HG03103 (cell line): Measurements from ENCODE around the gene ANTKMT.
"Not testable (repeated sequence)": the region's sequence is repeated elsewhere in the genome, so short reads cannot be mapped to it uniquely, and the experiment has no call there.

Experiments
- ATAC-seq: cut with Tn5 transposase; IDR thresholded peaks from one replicate; pipeline ENCODE4 v1.9.1; 2021; ENCODE audit warnings: low read depth; ENCODE audit not compliant: unreplicated experiment

Gene ANTKMT

GRCh38 chr16:740459-740763 is 19.5 kb downstream of the ANTKMT start:
- ATAC-seq: no peak

GRCh38 chr16:740764-741505 is 20.0 kb downstream of the ANTKMT start, which contains the start of gene CIAO3:
TSS of gene CIAO3 (minus strand) at chr16:740997. CDS start at chr16:740985, 12 bp downstream.
- ATAC-seq: peak; percentile 54

DNA sequence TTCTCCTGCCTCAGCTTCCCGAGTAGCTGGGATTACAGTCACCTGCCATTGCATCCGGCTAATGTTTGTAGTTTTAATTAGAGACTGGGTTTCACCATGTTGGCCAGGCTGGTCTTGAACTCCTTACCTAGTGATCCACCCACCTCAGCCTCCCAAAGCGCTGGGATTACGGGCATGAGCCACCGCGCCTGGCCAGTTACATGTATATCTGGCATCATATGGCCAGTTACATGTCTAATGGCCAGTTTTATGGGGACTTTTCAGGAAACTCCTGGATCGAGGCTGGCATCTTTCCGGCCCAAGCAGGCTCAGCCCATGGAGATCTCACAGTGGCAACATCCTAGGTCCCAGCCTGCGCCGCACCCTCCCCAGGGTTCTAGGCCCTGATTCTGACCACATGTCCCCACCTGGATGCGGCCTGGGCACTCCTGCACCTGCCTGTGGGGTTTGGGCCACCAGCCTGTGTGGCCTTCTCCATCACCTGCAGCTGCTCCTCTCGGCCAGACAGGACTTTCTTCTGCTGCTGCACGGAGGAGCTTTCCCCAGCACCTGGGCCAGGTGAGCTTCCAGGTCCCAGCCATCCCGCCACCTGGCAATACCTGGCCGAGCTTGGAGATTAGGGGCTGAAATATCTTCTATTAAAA is 21.2 kb downstream of the ANTKMT start:
- no peak for ATAC-seq

GRCh38 chr16:742894-743293 is 21.9 kb downstream of the ANTKMT start:
- ATAC-seq: not testable (repeated sequence)

DNA sequence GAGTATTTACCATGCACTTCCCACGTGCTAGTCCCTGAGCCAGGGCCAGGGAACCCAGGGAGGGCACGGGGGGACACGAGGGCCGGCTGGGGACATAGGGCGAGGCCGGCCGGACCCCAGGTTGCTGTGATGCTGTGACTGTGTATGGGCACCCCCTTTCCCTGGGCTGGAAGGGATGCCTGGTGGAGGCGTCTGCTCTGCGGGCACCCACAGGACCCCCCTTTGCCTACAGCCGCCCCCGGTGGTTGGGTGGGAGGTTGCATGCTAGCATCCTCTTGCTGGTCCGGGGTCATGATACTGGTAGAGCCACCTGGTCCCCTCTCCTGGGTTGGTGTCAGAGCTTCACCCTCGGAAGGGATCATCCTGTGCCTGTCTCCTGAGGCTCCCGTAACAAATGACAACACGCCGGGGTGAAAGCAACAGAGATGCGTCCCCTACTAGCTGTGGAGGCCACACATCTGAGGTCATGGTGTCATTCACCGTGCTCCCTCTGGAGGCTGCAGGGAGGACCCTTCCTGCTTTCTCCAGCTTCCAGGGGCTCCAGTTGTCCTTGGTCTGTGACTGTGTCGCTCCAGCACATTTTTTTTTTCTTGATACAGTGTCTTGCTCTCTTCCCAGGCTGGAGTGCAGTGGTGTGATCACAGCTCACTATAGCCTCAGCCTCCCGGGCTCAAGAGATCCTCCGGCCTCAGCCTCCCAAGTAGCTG is 23.0 kb downstream of the ANTKMT start:
- no peak for ATAC-seq

GRCh38 chr16:745739-746138 is 24.8 kb downstream of the ANTKMT start:
- no peak for ATAC-seq

DNA sequence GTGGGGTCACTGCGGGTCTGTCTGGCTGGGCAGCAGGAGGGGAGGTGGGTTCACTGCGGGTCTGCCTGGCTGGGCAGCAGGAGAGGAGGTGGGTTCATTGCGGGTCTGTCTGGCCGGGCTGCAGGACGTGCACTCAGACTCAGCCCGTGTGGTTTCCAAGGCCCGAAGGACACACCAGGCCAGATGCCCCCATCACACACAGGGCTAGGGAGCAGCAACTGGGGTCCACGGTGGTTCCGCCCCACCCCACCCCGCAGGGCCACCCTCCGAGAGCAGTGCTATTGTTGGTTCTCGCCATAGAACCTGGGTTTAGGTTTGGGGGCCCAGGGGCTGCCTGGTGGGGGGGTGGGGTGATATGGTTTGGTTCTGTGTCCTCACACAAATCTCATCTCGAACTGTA is 25.7 kb downstream of the ANTKMT start:
- no peak for ATAC-seq

DNA sequence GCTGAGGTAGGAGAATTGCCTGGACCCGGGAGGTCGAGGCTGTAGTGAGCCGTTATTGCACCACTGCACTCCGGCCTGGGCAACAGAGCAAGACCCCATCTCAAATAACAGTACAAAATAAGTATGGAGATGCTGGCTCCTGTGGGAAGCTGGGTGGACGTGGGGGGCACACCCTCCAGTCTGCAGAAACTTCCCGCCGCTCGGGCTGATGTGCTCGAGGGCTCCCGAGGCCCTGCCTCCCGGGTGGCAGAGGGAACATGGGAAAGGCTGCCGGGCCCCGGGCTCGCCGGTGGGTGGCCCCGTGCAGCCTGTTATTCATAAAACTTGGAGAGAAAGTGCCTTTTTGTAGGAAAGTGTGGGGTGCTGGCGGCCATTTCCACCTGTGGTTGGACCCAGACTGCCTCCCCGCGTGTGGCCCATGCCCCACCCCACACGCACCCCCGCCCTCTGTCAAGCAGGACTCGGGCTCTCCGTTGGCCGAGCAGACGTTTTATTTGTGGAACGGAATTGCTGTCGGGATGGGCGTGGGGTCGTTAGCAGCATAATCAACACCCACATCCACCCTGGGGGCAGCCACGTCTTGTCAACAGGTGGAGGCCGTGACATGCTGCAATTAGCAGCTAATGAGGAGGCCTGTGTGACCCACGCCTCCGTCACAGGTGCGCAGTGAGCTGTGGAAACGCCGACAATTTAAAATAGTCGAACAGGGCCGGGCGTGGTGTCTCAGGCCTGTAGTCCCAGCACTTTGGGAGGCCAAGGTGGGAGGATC is 27.2 kb downstream of the ANTKMT start:
- no peak for ATAC-seq

DNA sequence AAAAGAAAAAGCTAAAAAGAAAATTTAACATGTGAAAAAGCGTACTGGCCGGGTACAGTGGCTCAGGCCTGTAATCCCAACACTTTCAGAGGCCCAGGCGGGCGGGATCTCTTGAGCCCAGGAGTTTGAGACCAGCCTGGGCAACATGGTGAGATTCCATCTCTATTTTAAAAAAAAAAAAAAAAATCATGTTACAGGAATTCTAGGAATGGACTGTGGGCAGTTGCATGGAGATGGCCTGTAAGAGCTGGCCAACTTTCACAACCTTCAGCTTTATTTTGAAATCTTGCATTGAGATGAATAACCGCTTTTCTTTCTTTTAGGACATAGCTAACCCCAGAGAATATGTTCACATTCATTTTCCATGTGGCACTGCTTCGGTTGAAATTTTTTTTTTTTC is 28.1 kb downstream of the ANTKMT start:
- ATAC-seq: no peak

GRCh38 chr16:750485-750884 is 29.5 kb downstream of the ANTKMT start:
- ATAC-seq: no peak

DNA sequence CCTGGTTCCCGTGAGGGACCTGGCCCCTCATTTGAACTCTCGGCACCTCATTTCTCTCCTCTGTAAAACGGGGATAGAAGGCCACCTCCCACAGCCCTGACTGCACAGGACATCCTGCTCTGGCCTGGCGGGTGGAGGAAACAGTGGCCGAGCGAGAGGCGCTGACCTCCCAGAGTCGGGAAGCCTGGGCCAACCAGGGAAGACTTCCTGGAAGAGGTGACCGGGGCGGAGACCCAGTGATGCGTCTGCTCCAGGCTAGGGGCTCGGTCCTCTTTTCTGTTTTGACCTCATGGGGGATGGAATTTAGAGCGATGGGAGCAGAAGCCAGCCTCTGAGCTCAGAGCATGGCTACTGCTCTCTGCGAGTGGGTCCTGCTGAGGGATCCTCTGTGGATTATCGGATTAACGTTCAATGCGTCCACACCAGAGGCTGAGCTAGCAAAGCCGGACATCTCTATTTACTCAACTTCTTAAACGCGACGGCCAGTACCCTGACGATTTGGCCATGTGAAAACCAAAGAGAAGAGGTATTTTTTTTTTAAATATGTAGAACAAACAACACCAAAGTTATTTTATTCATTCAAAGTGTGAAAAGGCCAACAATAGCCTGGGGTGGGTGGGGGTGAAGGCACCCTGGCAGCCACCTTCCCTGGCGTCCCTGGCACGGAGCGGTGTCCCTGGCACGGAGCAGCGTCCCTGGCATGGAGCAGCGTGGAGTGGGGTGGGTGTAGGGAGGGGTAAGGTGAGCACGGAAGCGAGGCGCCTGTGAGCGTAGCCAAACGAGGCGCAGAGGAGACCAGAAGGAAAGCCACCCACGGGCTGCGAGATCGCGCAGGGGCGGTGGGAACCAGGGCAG is 30.4 kb downstream of the ANTKMT start:
- no peak for ATAC-seq

- ATAC-seq: no peak
Measured at GRCh38 chr16:752007-752312, 31.0 kb downstream of the ANTKMT start.

DNA sequence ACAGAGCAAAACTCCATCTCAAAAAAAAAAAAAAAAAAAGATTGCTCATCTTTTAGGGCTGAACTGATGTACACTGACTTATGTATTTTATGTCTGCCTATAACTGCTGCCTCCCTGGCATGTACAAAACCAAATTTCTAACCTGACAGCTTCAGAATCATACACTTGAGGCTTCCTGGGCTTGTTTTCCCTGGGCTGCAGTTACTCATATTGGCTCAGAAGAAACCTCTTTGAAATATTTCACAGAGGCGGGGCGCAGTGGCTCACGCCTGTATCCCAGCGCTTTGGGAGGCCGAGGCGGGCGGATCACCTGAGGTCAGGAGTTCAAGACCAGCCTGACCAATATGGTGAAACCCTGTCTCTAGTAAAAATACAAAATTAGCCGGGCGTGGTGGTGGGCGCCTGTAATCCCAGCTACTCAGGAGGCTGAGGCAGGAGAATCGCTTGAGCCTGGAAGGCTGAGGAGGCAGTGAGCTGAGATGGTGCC is 33.2 kb downstream of the ANTKMT start:
- not testable (repeated sequence) for ATAC-seq

- no peak for ATAC-seq
Measured at GRCh38 chr16:754656-755055, 33.7 kb downstream of the ANTKMT start.

- ATAC-seq: no peak
Measured at GRCh38 chr16:756428-756827, 35.5 kb downstream of the ANTKMT start.

DNA sequence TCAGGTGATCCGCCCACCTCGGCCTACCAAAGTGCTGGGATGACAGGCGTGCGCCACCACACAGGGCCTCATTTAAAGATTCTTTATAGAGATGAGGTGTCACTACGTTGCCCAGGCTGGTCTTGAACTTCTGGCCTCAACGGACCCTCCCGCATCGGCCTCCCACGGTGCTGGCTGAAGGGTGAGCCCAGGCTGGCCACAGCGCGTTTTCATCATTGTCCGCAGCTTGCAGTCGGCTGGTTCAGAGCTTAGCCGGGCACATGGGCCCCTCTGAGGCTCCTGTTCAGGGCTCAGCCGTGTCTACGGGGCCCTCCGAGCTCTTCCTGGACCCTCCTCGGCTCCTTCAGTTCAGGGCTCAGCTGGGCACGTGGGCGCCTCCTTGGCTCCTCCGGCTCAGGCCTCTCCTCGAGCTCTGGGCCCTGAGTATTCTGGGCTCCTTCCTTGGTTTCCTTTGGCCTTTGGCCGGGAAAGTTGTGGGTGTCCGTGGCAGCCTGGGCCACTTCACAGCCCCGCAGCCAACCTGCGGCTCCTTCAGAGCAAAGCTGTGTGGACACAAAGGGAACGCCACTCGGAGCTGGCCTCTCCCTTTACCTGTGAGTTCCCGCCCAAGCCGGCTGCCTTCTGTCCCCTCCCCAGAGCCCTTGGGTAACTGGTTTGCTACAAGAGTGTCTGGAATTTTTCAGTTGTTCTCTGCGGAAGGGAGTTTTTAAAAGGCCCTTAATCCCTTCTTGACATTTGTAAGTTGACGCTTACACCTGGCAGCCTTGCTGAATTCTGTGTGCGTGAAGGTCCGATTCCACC is 38.4 kb downstream of the ANTKMT start:
- ATAC-seq: no peak

DNA sequence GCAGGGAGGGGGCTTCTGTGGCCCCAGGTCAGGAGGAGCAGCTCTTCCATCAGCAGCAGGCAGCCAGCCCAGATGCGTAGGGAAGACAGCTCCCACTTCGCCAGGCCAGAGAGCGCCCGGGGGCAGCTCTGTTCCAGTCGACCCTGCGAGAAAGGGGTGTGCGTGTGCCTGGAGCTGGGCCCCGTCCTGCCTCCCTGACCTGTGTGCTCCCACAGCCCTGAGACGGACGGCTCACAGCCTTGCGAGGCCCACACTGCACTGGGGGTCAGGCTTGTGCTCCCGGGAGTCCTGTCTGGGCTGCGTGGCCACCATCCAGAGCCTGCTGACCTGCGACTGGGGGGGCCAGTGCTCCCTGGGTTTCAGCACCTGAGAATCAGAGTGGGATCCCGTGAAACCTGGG is 39.1 kb downstream of the ANTKMT start:
- ATAC-seq: no peak

GRCh38 chr16:760545-761343 is 39.8 kb downstream of the ANTKMT start, which contains the start of gene MSLN:
TSS of gene MSLN (plus strand) at chr16:760734. CDS start at chr16:762681, 1,947 bp downstream.
- ATAC-seq: no peak
